GM20431 (cell line): ENCODE results near the gene TDP1.

Experiments
- in situ Hi-C: fragments of 300-500 bp; cut with MseI, MboI; formaldehyde crosslinking; loops from one replicate; pipeline ENCODE4 v1.15.0; 2020; ENCODE audit warnings: low sequenced_read_pairs; ENCODE audit not compliant: unreplicated experiment

TDP1 gene

DNA sequence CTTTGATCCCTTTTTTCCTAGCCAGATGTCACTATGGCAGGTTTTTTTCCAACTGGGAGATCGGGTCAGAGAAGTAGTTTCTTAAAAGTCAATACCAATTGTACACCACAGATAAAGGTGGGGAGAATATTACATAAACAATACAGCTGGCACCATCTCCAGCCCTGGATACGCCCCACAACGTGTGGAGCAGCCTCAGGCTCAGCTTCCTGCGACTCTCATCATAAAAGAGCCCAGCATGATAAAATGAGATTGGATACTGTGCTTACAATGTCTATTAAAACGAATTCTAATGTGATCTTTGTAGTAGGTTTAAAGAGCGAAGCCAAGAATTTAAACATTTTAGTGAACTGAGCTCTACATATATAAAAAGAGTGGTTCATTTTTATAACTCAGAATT, 22.7 kb upstream of the TDP1 start:
- in situ Hi-C loops: loop anchor here (25.0 kb wide), 1 partner anchor 304 kb away; no protein-coding TSS in a partner anchor

- in situ Hi-C loops: loop anchor here (25.0 kb wide), 1 partner anchor 301 kb away; no protein-coding TSS in a partner anchor
Observed at GRCh38 chr14:89936654-89937185, 19.0 kb upstream of the TDP1 start.

DNA sequence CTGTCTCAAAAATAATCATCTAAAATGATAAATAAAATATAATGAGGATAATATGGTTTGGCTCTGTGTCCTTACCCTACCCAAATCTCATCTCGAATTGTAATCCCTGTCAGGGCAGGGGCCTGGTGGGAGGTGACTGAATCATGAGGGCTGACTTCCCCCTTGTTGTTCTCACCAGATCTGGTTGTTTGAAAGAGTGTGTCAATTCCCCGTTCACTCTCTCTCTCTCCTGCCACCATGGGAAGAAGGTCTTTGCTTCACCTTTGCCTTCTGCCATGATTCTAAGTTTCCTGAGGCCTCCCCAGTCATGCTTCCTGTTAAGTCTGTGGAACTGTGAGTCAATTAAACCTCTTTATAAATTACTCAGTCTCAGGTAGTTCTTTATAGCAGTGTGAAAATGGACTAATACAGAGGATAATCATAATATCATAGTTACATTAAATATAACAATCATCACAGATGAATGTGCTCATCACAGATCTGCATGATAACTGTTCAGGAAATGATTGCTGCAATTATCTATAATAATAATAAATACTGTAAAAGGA, 13.8 kb upstream of the TDP1 start:
- in situ Hi-C loops: loop anchor here (25.0 kb wide), 1 partner anchor 295 kb away; no protein-coding TSS in a partner anchor

DNA sequence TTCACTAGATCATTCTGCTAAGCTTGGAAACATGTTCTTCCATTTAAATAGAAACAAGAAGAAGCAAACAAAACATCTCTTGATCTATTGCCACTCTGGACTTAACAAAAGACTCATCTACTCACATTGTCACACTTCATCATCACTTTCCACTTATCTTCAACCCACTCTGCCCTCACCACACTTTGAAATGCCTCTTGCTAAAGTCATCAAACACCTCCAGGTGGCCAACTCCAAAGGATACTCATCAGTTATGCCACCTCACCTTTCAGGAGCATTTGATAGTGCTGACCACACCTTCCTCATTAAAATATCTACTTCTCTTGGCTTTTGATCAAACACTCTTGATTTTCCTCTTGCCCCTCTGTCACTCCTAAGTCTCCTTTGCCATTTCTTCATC, 8.4 kb upstream of the TDP1 start:
- in situ Hi-C loops: loop anchor here (25.0 kb wide), 1 partner anchor 290 kb away; no protein-coding TSS in a partner anchor

DNA sequence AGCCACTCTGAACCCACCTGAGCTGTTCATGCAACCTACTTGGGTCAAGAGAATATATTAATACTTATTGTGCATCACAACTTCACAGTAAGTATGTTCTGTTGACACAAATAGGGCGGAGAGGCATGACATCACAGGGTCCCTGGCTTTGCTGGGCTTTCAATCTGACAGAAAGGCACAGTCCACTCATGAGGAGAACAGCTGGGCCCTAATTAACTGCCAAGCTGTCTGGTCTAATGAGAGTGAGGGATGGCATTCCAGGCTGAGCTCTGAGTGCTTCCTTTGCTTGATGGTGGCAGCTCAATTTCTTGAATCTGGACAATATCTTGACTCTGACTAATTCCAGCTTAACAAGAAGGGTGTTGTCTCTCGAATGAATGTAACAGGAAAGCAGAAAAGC, 3.2 kb upstream of the TDP1 start:
- in situ Hi-C loops: no loop called here

DNA sequence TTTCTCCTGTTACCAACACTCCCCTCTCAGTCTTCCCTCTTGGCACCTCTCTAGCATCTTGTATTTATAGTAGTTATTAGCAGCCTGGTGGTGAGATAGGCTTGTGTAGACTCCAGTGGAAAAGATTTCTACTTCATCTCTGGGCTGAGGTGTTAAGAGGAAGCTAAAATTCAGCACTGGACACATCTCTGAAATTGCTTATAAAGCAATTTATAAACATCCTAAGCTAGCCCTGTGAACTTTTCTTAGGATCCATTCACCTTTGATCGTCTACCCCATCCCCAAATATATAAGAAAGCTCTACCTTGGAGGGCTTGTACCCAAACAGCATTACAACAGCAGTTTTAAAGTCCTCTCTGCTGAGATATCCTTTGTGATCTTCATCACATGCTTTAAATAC, 2.1 kb upstream of the TDP1 start:
- in situ Hi-C loops: no loop called here

DNA sequence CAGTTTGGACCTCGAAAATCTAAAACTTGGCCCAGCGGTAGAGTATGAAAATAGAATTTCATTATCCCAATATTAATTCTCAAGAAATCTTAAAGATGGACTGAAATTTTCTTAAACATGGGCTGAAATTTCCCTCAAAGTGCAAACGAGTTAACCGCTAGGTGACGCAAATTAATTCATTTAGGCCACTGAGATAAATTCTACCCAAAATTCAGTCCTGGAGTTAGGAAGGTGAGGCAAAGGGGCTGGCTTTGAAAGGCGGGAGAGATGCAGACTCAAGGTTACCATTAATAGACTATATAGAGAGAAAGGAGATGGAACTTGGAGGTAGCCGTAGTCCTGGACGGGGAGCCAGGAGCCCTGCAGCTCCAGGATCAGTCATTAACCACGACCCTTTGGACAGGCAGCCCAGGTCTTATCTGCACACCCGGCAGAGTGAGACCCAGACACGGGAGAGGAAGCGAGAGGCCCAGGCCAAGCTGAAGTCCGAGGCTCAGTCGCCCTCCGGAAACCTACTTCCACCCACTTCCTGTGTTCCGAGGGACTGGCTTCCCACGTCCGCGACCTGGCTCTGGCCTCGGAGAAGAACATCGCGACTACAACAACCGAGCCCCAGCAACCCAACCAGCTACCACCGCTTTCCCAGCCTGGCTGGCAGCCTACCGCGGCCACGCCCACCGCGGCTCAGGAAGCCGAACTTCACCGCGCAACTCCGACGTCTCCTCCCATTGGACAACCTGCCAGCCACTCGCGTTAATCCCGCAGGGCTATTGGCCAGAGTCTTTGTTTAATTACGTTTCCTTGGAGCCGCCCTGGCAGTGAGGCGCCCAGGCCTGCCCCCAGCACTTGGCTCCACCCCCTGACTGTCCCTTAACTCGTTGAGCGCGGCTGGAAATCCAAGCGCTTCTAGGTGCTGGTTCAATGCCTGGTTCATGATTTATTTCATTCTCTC, 1.4 kb upstream of the TDP1 start, which contains the start of gene EFCAB11:
Gene EFCAB11, minus strand, starts transcription at position 661 of the 952 bp plus-strand sequence. Its CDS starts 70 bp downstream, at position 591.
- in situ Hi-C loops: no loop called here

DNA sequence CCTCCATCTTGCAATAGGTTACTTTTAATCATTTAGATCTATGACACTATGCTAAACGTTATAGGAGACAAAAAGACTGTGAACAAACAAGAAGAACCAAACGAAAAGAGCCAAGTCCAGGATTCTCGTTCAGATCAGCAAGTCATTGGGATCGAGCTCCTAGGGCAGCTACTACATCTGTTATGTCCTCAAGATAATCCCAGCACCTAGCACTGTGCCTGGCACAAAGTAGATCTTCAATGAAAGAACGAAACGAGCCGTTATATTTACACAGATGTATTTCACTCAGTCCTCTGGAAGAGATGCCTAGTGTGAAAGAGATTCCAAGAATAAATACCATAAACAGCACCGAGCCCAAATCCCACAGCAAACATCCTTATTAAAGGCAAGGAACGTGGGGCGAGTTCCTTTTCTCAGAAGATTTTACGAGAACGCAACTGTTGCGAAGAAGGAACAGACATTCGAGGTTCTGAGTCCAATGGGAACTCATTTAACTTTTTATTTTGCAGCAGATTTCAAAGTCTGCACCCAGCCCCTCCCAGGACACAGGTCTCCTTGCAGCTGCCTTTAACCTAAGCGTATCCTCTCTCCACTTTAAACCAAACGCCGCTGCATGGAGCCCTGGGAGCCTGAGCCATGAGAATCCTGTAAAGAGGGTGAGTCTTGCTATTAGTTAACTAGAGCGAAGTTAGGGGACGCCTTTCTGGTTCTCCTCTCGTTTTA, 544 bp upstream of the TDP1 start:
- in situ Hi-C loops: no loop called here

DNA sequence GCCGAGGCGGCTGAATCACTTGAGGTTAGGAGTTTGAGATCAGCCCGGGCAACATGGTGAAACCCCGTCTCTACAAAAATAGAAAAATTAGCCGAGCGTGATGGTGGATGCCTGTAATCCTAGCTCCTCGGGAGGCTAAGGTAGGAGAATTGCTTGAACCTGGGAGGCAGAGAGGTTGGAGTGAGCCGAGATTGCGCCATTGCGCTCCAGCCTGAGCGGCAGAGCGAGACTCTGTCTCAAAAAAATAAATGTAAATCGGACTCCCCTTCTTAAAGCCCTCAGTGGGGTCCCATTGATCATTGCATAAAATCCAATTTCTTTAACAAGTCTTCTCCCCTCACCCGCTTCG, 908 bp downstream of the TDP1 start:
- in situ Hi-C loops: no loop called here

- in situ Hi-C loops: no loop called here
Observed at GRCh38 chr14:89957376-89957775, 1.6 kb downstream of the TDP1 start.

DNA sequence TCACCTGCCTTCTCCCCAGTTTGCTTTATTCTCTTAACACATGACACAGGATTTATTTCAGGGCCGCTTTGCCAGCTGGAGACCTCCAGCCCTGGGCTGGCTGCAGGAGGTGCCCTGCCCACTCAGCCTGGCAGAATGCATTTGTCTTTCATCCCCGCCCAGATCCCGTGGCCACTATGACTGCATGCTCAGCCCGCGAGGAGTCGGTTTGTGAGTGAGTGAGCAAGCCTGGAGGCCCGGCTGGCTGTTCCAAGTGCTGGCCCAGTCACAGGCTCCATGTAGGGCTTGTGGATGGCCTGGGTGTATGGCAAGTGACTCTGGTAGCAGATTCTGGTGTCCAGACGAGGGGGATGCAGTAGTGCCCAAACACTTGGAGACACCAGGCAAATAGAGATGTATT, 2.1 kb downstream of the TDP1 start:
- in situ Hi-C loops: no loop called here

GRCh38 chr14:89958966-89959365, 3.2 kb downstream of the TDP1 start:
- in situ Hi-C loops: no loop called here

GRCh38 chr14:89959853-89960445, 4.2 kb downstream of the TDP1 start:
- in situ Hi-C loops: no loop called here

DNA sequence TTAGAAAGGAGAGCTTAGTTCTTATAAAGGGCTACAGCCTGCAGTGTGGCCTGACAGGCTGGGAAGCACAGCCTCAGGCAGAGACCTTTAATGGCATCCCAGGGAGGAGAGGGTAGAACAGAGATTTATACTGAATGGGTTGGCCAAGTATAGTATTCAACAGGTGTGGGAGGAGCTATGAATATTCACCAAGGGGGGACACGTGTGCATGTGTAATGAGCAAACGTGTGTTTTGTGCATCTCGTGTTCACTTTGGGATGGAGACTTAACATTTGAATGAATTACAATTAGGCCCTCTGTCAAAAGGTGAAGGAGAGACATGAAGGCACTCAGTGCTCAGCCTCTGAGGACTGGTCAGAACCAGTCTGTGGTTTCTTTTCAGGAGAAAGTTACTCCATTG, 5.2 kb downstream of the TDP1 start:
- in situ Hi-C loops: no loop called here

DNA sequence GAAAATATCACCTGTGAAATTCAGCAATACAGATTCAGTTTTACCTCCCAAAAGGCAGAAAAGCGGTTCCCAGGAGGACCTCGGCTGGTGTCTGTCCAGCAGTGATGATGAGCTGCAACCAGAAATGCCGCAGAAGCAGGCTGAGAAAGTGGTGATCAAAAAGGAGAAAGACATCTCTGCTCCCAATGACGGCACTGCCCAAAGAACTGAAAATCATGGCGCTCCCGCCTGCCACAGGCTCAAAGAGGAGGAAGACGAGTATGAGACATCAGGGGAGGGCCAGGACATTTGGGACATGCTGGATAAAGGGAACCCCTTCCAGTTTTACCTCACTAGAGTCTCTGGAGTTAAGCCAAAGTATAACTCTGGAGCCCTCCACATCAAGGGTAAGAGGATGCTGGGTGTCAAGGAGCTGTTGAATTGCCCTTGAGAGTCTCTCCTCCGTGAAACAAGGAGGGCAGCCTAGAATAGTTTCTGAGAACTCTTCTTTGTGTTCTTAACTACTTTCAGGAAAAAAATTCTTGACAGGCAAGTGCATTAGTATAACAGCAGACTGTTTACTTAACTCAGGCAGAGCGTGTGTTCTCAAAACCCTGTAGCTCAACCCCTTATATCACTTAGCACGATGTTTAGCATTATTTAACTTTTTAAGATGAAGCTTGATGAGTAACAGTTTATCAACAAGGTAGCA, 7.7 kb downstream of the TDP1 start:
- in situ Hi-C loops: no loop called here

DNA sequence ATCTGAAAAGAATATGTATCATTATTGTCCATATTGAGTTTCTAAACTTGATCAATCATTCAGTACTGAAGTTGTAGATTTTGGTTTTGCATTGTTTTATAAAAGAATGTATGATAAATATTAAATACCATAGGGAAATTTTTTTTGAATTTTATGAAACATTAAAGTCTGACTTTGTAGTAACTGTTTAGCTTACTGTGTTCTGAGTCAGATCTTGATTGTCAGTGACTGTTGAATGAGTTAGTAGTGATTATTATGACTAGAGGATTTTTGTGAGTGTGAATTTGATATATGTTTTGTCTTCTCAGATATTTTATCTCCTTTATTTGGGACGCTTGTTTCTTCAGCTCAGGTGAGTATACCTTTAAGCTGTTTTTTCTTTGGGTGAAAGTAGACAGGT, 10.1 kb downstream of the TDP1 start:
- in situ Hi-C loops: no loop called here

DNA sequence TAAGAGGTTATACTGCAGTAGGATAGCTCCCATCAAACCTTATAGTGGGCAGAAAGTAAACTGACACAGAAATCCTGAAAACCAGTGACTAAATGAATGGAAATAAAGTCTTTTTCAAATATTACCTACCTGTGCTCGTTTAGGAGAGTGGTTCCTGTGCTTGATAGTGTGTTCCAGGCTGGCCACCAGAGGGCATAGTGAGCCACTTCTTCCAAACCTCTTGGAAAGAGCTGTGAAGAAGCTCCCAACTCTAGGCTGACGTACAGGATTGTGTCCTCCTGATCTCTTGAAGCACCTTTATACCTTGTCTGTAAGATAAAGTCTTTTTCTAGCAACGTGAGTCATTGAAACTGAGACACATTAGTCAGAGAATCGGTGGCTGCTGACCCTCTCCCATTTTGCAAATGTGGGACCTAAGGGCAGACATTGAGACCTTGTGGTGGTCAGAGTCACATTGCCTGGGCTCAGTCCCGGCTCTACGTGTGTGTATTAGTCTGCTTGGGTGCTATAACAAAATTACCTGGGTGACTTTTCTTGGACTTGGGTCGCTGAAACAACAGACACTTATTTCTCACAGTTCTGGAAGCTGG, 17.6 kb downstream of the TDP1 start:
- in situ Hi-C loops: no loop called here

DNA sequence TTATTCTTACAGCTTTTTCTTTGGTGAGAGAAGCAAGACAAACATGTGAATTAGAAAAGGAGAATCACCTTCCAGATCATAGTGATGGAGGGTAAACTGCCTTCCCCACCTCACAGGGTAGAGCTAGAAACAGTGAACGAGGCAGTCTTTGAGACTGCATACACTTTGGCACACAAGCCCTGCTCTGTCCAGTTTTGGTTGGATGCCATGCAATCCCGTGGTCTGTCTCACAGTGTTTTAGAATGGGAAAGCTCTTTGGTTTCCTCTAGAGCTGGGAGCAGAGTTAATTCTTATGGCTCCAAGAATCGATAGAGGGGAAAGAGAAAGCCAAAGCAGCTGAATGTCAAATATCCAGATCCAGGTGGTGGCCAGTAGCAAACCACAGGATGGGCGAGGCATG, 21.9 kb downstream of the TDP1 start:
- in situ Hi-C loops: no loop called here

- in situ Hi-C loops: no loop called here
Observed at GRCh38 chr14:89978656-89979055, 22.9 kb downstream of the TDP1 start.
